CD4-positive, alpha-beta memory T cell (primary cell): ENCODE data around the gene NXNL1. TPM values are rescaled to one million over a fixed set of nuclear protein-coding genes. Genes with fewer than 3 reads are reported as not detected.
"Not testable (repeated sequence)": the region's sequence is repeated elsewhere in the genome, so short reads cannot be mapped to it uniquely, and the experiment has no call there.

Experiments
- CTCF ChIA-PET: fragments of 350-600 bp; sonication (Branson Sonifier 250); formaldehyde crosslinking; loops from one replicate; lab custom pipeline; 2021; ENCODE audit warnings: inconsistent platforms; ENCODE audit not compliant: partially characterized antibody; lab: Charles Lee
- POLR2A ChIA-PET: fragments of 350-600 bp; sonication (Branson Sonifier 250); formaldehyde crosslinking; loops from one replicate; lab custom pipeline; 2021; ENCODE audit not compliant: partially characterized antibody; lab: Charles Lee
- DNase-seq, 5 donors: peaks; one replicate each; pipeline versions ENCODE4 v3.0.0 to v3.0.0-alpha.2; 2020 to 2022; ENCODE audit warnings: mixed read lengths in 1 of 5
- H3K27ac ChIP-seq: one replicate; pipeline ENCODE4 v1.7.0; 2013; ENCODE audit warnings: low read depth, low read length
- H3K27me3 ChIP-seq: 2 replicates; pipeline ENCODE4 v1.7.0; 2013; ENCODE audit warnings: mild to moderate bottlenecking, low read length, moderate library complexity; ENCODE audit not compliant: insufficient read depth
- H3K36me3 ChIP-seq: 2 replicates; pipeline ENCODE4 v1.7.0; 2013; ENCODE audit warnings: mild to moderate bottlenecking, low read length, moderate library complexity; ENCODE audit not compliant: insufficient read depth
- H3K4me1 ChIP-seq: 2 replicates; pipeline ENCODE4 v1.7.0; 2013; ENCODE audit warnings: mild to moderate bottlenecking, low read length, moderate library complexity; ENCODE audit not compliant: insufficient read depth
- H3K4me3 ChIP-seq, 2 donors: one replicate each; pipeline ENCODE4 v1.7.0; 2013; ENCODE audit warnings: low read length in 2 of 2, mild to moderate bottlenecking in 1 of 2
- H3K9me3 ChIP-seq, 2 donors: one replicate each; pipeline ENCODE4 v1.7.0; 2013; ENCODE audit warnings: low read length in 2 of 2, control low read depth in 1 of 2; ENCODE audit not compliant: control insufficient read depth in 1 of 2
- H3K27ac Mint-ChIP-seq, 7 donors: one replicate each; pipeline ENCODE4 v1.8.0; 2020 to 2021; ENCODE audit warnings: mixed read lengths in 7 of 7, mild to moderate bottlenecking in 6 of 7, inconsistent platforms in 3 of 7, moderate library complexity in 3 of 7
- H3K27me3 Mint-ChIP-seq, 2 donors: one replicate each; pipeline ENCODE4 v1.8.0; 2020 to 2021; ENCODE audit warnings: mixed read lengths in 2 of 2
- H3K36me3 Mint-ChIP-seq, 2 donors: one replicate each; pipeline ENCODE4 v1.8.0; 2020 to 2021; ENCODE audit warnings: mixed read lengths in 2 of 2, inconsistent platforms in 1 of 2, mild to moderate bottlenecking in 1 of 2
- H3K4me1 Mint-ChIP-seq, 4 donors: one replicate each; pipeline ENCODE4 v1.8.0; 2020 to 2021; ENCODE audit warnings: mixed read lengths in 4 of 4, mild to moderate bottlenecking in 1 of 4
- H3K4me3 Mint-ChIP-seq, 8 donors: one replicate each; pipeline ENCODE4 v1.8.0; 2020 to 2021; ENCODE audit warnings: mixed read lengths in 8 of 8, mild to moderate bottlenecking in 7 of 8, moderate library complexity in 6 of 8, inconsistent platforms in 3 of 8
- H3K9me3 Mint-ChIP-seq, 8 donors: one replicate each; pipeline ENCODE4 v1.8.0; 2020 to 2021; ENCODE audit warnings: mixed read lengths in 8 of 8, mild to moderate bottlenecking in 5 of 8, inconsistent platforms in 3 of 8, moderate library complexity in 1 of 8
- intact Hi-C: fragments of 100-400 bp; cut with micrococcal nuclease; formaldehyde crosslinking; loops from one replicate; pipeline ENCODE4 v1.15.1; 2023
- polyA plus RNA-seq, 2 donors: library from polyadenylated mRNA; unstranded; fragments of 300-500 nt; fragmentation: Illumina TruSeq; gene quantifications; one replicate each; pipeline ENCODE4 v1.2.3, GENCODE V29; 2021
- total RNA-seq, 2 experiments: library from RNA; stranded (reverse); gene quantifications; one replicate each; pipeline ENCODE4 v1.2.3, GENCODE V29; 2021

The NXNL1 gene
- total and polyA plus RNA-seq, 4 experiments from 2014 or later = not detected

DNA sequence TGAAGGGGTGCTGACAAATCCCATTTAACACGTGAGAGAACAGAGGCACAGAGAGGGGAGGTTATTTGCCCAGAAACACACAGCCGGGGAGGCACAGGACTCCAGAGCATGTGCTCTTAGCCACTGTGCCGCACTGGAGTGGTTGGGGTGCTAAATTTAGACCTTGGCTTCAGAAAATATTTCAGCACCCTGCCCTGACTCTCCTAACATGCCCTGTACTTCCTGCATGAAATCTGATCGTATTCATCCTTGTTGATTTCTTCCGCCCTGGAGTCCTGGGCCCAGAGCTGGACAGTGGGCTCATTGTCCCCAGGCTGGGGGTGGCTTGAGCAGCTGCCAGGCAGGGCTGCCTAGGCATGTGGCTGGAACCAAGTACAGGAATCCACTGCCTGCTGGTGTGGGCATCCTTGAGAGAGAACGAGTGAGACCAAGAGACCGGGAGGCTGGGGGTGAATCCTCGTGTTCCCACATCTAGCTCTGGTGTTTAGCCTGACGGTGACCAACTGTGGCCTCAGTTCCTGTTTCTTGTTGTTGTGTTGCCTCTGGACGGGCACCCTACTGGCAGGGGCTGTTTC, 14.9 kb upstream of the NXNL1 start:
- Mint-ChIP-seq H3K27me3 (no peaks in the 10 kb centered on the region), H3K4me1 (peaks cover 4 to 17% (median 8%) of the 10 kb centered on the region in 4 donors), H3K9me3 (no peaks in the 10 kb centered on the region), H3K27ac (peak overlapping the region in 1 of 7 donors; percentile 23), H3K4me3 (no peak overlapping the region), H3K36me3 (no peaks in the 10 kb centered on the region)
- no peaks in the 10 kb centered on the region for H3K9me3 ChIP-seq
- ChIA-PET POLR2A (no interaction called here), CTCF (no interaction called here)
- no peaks in the 10 kb centered on the region for H3K36me3 ChIP-seq
- intact Hi-C loops = no loop called here
- no peaks in the 10 kb centered on the region for H3K27me3 ChIP-seq
- no peak overlapping the region for H3K27ac ChIP-seq
- no peak for DNase-seq
- peaks cover 11% of the 10 kb centered on the region for H3K4me1 ChIP-seq
- H3K4me3 ChIP-seq = no peak overlapping the region

GRCh38 chr19:17475011-17475540, 14.3 kb upstream of the NXNL1 start:
- peaks cover 11% of the 10 kb centered on the region for H3K4me1 ChIP-seq
- H3K4me3 ChIP-seq, DNase-seq, intact Hi-C loops, H3K36me3 ChIP-seq, POLR2A ChIA-PET, H3K36me3 Mint-ChIP-seq, CTCF ChIA-PET, H3K9me3 Mint-ChIP-seq, H3K4me3 Mint-ChIP-seq, H3K27me3 Mint-ChIP-seq, H3K9me3 ChIP-seq, H3K27me3 ChIP-seq, H3K27ac ChIP-seq: not testable (repeated sequence)
- peaks cover 4 to 17% (median 9%) of the 10 kb centered on the region in 4 donors for H3K4me1 Mint-ChIP-seq
- H3K27ac Mint-ChIP-seq = peak overlapping the region in 1 of 7 donors; percentile 22

GRCh38 chr19:17473041-17473440, 12.3 kb upstream of the NXNL1 start:
- Mint-ChIP-seq H3K27ac (peak overlapping the region in 3 of 7 donors; percentile 41 to 47 (median 44)), H3K4me1 (peaks cover 9 to 37% (median 18%) of the 10 kb centered on the region in 4 donors), H3K9me3 (no peaks in the 10 kb centered on the region), H3K27me3 (no peaks in the 10 kb centered on the region), H3K36me3 (peaks cover 0 to 3% of the 10 kb centered on the region in 2 donors), H3K4me3 (peak overlapping the region in 2 of 8 donors; percentile 5 to 52)
- no peaks in the 10 kb centered on the region for H3K36me3 ChIP-seq
- H3K27me3 ChIP-seq = no peaks in the 10 kb centered on the region
- peaks cover 11% of the 10 kb centered on the region for H3K4me1 ChIP-seq
- H3K27ac ChIP-seq = no peak overlapping the region
- no peaks in the 10 kb centered on the region for H3K9me3 ChIP-seq
- intact Hi-C loops = no loop called here
- ChIA-PET POLR2A (no interaction called here), CTCF (interaction anchor here (1.7 kb wide), 1 partner anchor 9 kb away, joined by 4 read pairs; no protein-coding TSS in a partner anchor)
- DNase-seq = no peak
- no peak overlapping the region for H3K4me3 ChIP-seq

DNA sequence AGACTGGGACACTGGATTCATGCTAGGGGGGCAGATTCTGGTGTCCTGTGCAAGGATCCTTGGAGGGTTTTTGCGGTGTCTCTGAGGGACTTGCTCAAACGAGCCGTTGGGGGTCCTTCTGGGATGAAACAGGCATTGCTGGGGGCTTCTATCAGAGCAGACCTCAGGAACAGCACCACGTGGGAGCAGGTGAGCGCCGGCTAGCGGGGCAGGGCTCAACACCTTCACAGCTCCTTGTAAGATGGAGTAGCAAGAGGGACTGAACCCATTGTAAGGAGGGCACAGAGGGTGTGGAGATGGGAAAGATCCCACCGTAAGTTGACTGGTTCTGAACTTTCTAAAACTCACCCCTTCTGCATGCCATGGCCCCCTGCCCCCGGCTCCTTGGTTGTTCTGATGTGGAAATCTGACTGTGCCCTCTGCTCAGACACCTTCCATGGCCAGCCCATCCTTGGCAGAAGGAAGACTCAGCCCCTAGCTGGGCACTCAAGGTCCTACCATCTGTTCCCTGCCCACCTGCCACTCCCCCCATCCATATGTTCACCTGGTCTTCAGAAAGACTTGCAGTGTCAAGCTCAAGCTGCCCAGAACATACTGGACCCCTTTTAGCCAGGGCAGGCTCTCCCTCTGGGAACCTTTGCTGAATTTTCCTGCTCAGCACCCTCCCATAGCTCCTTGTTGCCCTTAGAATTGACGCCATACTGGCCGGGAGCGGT, 10.8 kb upstream of the NXNL1 start:
- ChIA-PET POLR2A (interaction anchor here (0.6 to 1.5 kb wide), 4 partner anchors 23 to 134 kb away, joined by 3 to 5 read pairs (median 4); partner anchors contain the start of gene MVB12A), CTCF (interaction anchor here (0.7 to 1.1 kb wide), 4 partner anchors 10 to 127 kb away, joined by 3 to 5 read pairs (median 4); no protein-coding TSS in a partner anchor)
- no peaks in the 10 kb centered on the region for H3K27me3 Mint-ChIP-seq
- Histone ChIP-seq H3K36me3 (no peaks in the 10 kb centered on the region), H3K4me1 (peaks cover 11% of the 10 kb centered on the region), H3K4me3 (no peak overlapping the region), H3K27me3 (no peaks in the 10 kb centered on the region), H3K9me3 (no peaks in the 10 kb centered on the region), H3K27ac (no peak overlapping the region)
- peak overlapping the region; percentile 88 to 99 (median 96) for H3K4me3 Mint-ChIP-seq
- no peak for DNase-seq
- peak overlapping the region in 4 of 7 donors; percentile 57 to 84 (median 82) for H3K27ac Mint-ChIP-seq
- no peaks in the 10 kb centered on the region for H3K9me3 Mint-ChIP-seq
- peaks cover 9 to 37% (median 18%) of the 10 kb centered on the region in 4 donors for H3K4me1 Mint-ChIP-seq
- intact Hi-C loops = loop anchor here (2.0 kb wide), 1 partner anchor 17 kb away; no protein-coding TSS in a partner anchor
- H3K36me3 Mint-ChIP-seq = peaks cover 0 to 3% of the 10 kb centered on the region in 2 donors

DNA sequence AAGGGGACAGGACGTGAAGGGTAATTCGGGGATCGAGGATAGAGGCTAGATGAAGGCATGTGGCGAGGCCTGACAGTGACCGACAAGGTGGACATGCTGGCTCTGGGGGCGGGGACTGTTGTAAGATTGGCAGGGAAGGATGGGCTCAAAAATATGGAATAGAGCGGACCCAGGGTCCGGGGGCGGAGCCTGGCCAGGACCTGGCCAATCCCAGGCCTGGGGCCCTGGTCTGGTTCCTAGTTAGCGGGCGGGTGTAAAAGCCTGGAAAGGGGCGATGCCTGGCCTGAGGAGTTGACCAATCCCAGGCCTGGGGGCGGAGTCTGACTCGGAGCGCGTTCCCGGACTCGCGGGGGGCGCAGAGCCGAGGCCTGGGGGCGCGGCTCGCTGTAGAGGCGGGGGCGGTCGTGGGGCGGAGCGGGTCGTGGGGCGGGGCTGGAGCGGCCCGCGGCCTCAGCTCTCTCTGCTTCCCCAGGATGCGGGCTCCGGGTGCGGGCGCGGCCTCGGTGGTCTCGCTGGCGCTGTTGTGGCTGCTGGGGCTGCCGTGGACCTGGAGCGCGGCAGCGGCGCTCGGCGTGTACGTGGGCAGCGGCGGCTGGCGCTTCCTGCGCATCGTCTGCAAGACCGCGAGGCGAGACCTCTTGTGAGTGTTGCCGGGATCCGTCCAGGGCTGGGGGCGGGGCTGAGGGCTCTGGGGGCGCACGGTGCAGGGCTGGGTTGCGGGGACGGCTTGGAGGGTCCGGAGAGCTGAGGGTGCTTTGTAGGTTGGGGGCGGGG, 9.5 kb upstream of the NXNL1 start, which contains the start of gene SLC27A1:
TSS of gene SLC27A1 (plus strand) at position 457 of the 774 bp plus-strand sequence. CDS start at position 474, 17 bp downstream.
- H3K36me3 ChIP-seq = no peaks in the 10 kb centered on the region
- H3K27me3 Mint-ChIP-seq = no peaks in the 10 kb centered on the region
- peak within 1 kb of the TSS; percentile 91 to 93 for H3K4me3 ChIP-seq
- intact Hi-C loops = loop anchor here (1.0 to 2.0 kb wide), 3 partner anchors 19 to 133 kb away; partner anchors contain the start of genes GTPBP3 and PGLS
- peaks cover 9 to 42% (median 22%) of the 10 kb centered on the region in 4 donors for H3K4me1 Mint-ChIP-seq
- DNase-seq = peak; percentile 85 to 93 (median 87)
- H3K4me1 ChIP-seq = peaks cover 15% of the 10 kb centered on the region
- H3K27me3 ChIP-seq = no peaks in the 10 kb centered on the region
- peaks cover 0 to 3% of the 10 kb centered on the region in 2 donors for H3K36me3 Mint-ChIP-seq
- peak within 1 kb of the TSS; percentile 82 to 99 (median 96) for H3K27ac Mint-ChIP-seq
- POLR2A ChIA-PET = interaction anchor here (1.2 to 1.5 kb wide), 4 partner anchors 19 to 135 kb away, joined by 3 to 5 read pairs (median 4); partner anchors contain the start of gene MVB12A
- CTCF ChIA-PET = no interaction called here
- H3K27ac ChIP-seq = peak within 1 kb of the TSS; percentile 65
- no peaks in the 10 kb centered on the region for H3K9me3 Mint-ChIP-seq
- H3K9me3 ChIP-seq = no peaks in the 10 kb centered on the region
- peak within 1 kb of the TSS; percentile 95 to 100 (median 96) for H3K4me3 Mint-ChIP-seq

- Mint-ChIP-seq H3K4me1 (peaks cover 9 to 42% (median 22%) of the 10 kb centered on the region in 4 donors), H3K27ac (peak overlapping the region; percentile 82 to 99 (median 96)), H3K27me3 (no peaks in the 10 kb centered on the region), H3K9me3 (no peaks in the 10 kb centered on the region), H3K36me3 (peaks cover 0 to 3% of the 10 kb centered on the region in 2 donors), H3K4me3 (peak overlapping the region; percentile 95 to 100 (median 96))
- intact Hi-C loops = loop anchor here (1.0 to 10.0 kb wide), 7 partner anchors 19 to 385 kb away; partner anchors contain the start of genes COLGALT1, GTPBP3, PGLS and RPL18A
- Histone ChIP-seq H3K4me1 (peaks cover 15% of the 10 kb centered on the region), H3K27ac (peak overlapping the region; percentile 65), H3K9me3 (no peaks in the 10 kb centered on the region), H3K27me3 (no peaks in the 10 kb centered on the region), H3K4me3 (peak overlapping the region; percentile 91 to 93), H3K36me3 (no peaks in the 10 kb centered on the region)
- peak in 4 of 5 donors; percentile 90 to 99 (median 92) for DNase-seq
- ChIA-PET POLR2A (interaction anchor here (1.0 to 1.6 kb wide), 4 partner anchors 20 to 134 kb away, joined by 3 to 11 read pairs (median 3); partner anchors contain the start of gene MVB12A), CTCF (interaction anchor here (0.7 to 5.3 kb wide), 6 partner anchors 21 to 209 kb away, joined by 3 to 50 read pairs (median 3); partner anchors contain the start of genes CCDC194 and TMEM221)
Observed at GRCh38 chr19:17469481-17470067, 8.8 kb upstream of the NXNL1 start.
